ENCODE data around the gene PITPNC1.
"Not testable (repeated sequence)": the region's sequence is repeated elsewhere in the genome, so short reads cannot be mapped to it uniquely, and the experiment has no call there.

The PITPNC1 gene

DNA sequence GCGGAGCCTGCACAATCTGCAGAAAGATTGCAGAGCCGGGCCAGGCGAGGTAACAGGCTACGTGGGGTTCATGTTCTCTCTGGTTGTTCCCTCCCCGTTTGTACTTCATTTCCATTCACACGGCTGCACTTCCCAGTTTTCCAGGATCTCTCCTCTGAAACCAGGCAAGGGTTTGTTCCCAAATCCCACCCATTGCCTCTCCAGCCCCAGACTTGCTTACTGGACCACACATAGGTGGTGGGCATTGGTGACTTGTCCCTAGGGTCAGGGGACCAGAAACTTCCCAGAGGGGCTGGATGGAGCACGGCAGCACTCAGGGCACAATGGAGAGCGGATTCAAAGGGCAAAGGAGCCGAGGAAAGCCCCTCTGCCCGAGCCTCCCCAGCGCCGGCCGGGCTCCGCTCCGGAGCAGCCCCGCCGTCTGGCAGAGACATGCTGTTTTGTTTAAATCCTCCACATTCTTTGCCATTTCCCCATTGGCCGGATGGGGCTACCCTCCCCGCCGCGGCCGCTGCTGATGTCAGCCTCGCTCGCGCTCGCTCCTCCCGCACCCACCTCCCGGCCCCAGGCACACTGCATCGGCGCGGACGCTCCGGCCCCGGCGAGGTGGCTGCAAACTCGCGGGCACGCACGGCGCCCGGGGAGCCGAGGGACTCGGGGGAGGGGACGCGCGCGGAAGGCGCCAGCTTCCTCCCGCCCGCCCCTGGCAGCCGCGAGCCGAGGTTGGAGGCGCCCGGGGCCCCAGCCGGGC lies at the start of gene PITPNC1:
Gene PITPNC1 (plus strand): TSS at position 545 of the 751 bp plus-strand sequence.
- H3K4me3 ChIP-seq, result peak within 1 kb of the TSS; percentile 76 to 79
- intact Hi-C loops (cut with DNase I; ENCODE audit: low total_unique reads), result loop anchor here (2.0 to 5.0 kb wide), 2 partner anchors 96 to 310 kb away; no protein-coding TSS in a partner anchor
- H3K27me3 ChIP-seq, result no peaks in the 10 kb centered on the region

DNA sequence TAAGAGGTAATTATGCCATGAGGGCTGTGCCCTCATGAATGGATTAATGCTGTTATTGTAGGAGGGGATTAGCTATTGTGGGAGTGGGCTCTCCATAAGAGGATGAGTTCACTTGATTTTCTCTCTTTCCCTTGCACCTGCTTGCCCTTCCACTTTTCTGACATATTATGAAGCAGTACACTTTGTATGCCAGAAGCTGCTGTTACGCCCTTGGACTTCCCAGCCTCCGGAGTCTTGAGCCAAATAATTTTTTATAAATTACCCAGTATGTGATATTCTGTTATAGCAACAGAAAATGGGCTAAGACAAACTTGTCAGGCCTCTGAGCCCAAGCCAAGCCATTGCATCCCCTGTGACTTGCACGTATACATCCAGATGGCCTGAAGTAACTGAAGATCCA lies 49.1 kb upstream of the PITPNC1 start:
- intact Hi-C loops (cut with DNase I; ENCODE audit: low total_unique reads), result no loop called here

More for the DNA sequence above, at the start of gene PITPNC1:
- Histone ChIP-seq H3K27ac (peak within 1 kb of the TSS; percentile 90 to 93), H3K9me3 (no peaks in the 10 kb centered on the region), H3K4me1 (peaks cover 0 to 29% (median 12%) of the 10 kb centered on the region in 4 donors), H3K36me3 (no peaks in the 10 kb centered on the region)
- peak in 1 of 2 experiments; percentile 11 for TF ChIP-seq CTCF (IDR thresholded peaks at IDR 0.05)
- DNase-seq, result peak; percentile 83 to 91

DNA sequence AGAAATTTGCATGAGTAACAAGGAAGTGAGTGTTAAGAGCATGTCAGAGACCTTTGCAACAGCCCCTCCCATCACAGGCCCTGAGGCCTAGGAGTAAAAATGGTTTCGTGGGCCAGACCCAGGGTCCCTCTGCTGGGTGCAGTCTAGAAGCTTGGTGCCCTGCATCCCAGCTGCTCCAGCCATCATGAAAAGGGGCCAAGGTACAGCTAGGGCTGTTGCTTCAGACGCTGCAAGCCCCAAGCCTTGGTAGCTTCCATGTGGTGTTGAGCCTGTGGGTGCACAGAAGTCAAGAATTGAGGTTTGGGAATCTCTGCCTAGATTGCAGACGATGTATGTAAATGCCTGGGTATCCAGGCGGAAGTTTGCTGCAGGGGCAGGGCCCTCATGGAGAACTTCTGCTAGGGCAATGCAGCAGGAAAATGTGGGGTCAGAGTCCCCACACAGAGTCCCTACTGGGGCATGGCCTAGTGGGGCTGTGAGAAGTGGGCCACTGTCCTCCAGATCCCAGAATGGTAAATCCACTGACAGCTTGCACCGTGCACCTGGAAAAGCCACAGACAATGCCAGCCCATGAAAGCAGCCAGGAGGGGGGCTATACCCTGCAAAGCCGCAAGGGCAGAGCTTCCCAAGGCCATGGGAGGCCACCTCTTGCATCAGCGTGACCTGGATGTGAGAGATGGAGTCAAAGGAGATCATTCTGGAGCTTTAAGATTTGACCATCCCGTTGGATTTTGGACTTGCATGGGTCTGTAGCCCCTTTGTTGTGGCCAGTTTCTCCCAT lies 45.5 kb upstream of the PITPNC1 start:
- H3K9me3 ChIP-seq; H3K36me3 ChIP-seq; intact Hi-C loops (cut with DNase I; ENCODE audit: low total_unique reads); H3K4me3 ChIP-seq; H3K27me3 ChIP-seq; H3K27ac ChIP-seq; H3K4me1 ChIP-seq; DNase-seq: not testable (repeated sequence)

More for the DNA sequence above, 49.1 kb upstream of the PITPNC1 start:
- Histone ChIP-seq H3K4me3 (no peak overlapping the region), H3K9me3 (no peaks in the 10 kb centered on the region), H3K27ac (no peak overlapping the region), H3K27me3 (no peaks in the 10 kb centered on the region), H3K4me1 (no peaks in the 10 kb centered on the region), H3K36me3 (no peaks in the 10 kb centered on the region)
- no peak for DNase-seq
- TF ChIP-seq CTCF (IDR thresholded peaks at IDR 0.05), result no peak

GRCh38 chr17:67332162-67332508 lies 44.9 kb upstream of the PITPNC1 start:
- intact Hi-C loops (cut with DNase I; ENCODE audit: low total_unique reads); DNase-seq; H3K4me1 ChIP-seq; H3K27me3 ChIP-seq; H3K9me3 ChIP-seq; H3K36me3 ChIP-seq; H3K4me3 ChIP-seq; H3K27ac ChIP-seq: not testable (repeated sequence)

DNA sequence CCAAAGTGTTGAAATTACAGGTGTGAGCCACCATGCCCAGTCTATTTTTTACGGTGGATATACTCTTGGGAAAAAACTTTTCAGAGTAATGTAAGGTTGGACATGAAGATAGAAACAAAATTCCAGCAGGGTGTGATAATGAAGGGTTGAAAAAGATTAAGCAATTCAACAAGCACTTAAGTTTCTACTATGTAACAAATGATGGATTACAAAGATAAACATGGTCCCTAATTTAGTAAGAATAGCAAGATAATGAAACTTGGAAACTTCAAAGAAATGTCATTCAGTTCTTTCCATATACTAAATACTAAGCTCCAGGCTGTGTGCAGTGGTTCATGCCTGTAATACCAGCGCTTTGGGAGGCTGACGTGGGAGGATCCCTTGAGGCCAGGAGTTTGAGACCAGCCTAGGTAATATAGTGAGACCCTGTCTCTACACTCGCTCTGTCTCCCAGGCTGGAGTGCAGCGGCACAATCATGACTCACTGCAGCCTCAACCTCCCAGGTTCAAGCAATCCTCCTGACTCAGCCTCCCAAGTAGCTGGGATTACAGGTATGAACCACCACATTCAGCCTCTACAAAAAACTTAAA lies 41.7 kb upstream of the PITPNC1 start:
- Histone ChIP-seq H3K4me1 (no peaks in the 10 kb centered on the region), H3K27ac (no peak overlapping the region), H3K36me3 (peaks cover 0 to 17% (median 4%) of the 10 kb centered on the region in 3 donors), H3K9me3 (no peaks in the 10 kb centered on the region), H3K4me3 (no peak overlapping the region), H3K27me3 (no peaks in the 10 kb centered on the region)
- intact Hi-C loops (cut with DNase I; ENCODE audit: low total_unique reads), result no loop called here
- TF ChIP-seq CTCF (IDR thresholded peaks at IDR 0.05), result no peak
- no peak for DNase-seq

GRCh38 chr17:67336859-67337258 lies 40.2 kb upstream of the PITPNC1 start:
- intact Hi-C loops (cut with DNase I; ENCODE audit: low total_unique reads), result no loop called here
- TF ChIP-seq CTCF (IDR thresholded peaks at IDR 0.05), result no peak
- Histone ChIP-seq H3K27ac (no peak overlapping the region), H3K27me3 (no peaks in the 10 kb centered on the region), H3K4me1 (no peaks in the 10 kb centered on the region), H3K36me3 (peaks cover 15 to 33% (median 19%) of the 10 kb centered on the region in 3 donors), H3K4me3 (no peak overlapping the region), H3K9me3 (no peaks in the 10 kb centered on the region)
- no peak for DNase-seq

GRCh38 chr17:67338353-67338752 lies 38.7 kb upstream of the PITPNC1 start:
- H3K27ac ChIP-seq; DNase-seq; H3K4me3 ChIP-seq; H3K4me1 ChIP-seq; H3K9me3 ChIP-seq; intact Hi-C loops (cut with DNase I; ENCODE audit: low total_unique reads); H3K27me3 ChIP-seq: not testable (repeated sequence)
- peaks cover 29 to 48% (median 34%) of the 10 kb centered on the region in 3 donors for H3K36me3 ChIP-seq
